HepG2 (cell line): ENCODE measurements around the gene MCC. TPM values are rescaled to one million over a fixed set of nuclear protein-coding genes. Genes with fewer than 3 reads are reported as not detected.

Experiments used
- KAT8 ChIP-seq: IDR thresholded peaks from 2 replicates; pipeline ENCODE4 v1.6.1; 2016; ENCODE audit warnings: missing genetic modification reagents, missing compliant biosample characterization
- SATB2 ChIP-seq: sonication (generic); formaldehyde crosslinking; IDR thresholded peaks from 2 replicates; pipeline ENCODE4 v1.5.0; 2020; ENCODE audit warnings: missing genetic modification reagents
- SMARCC2 ChIP-seq: fragments of 450-650 bp; IDR thresholded peaks from 2 replicates; pipeline ENCODE4 v1.6.1; 2017; ENCODE audit warnings: antibody characterized with exemption, mild to moderate bottlenecking
- SP4 ChIP-seq: sonication (generic); formaldehyde crosslinking; IDR thresholded peaks from 2 replicates; pipeline ENCODE4 v1.8.1; 2023; ENCODE audit warnings: mild to moderate bottlenecking, missing genetic modification reagents
- ZFP37 ChIP-seq: sonication (generic); formaldehyde crosslinking; IDR thresholded peaks from 2 replicates; pipeline ENCODE4 v1.4.0; 2020; ENCODE audit warnings: missing genetic modification reagents, borderline replicate concordance
- ZFY ChIP-seq: sonication (generic); formaldehyde crosslinking; IDR thresholded peaks from 2 replicates; pipeline ENCODE4 v1.4.0; 2020; ENCODE audit warnings: missing genetic modification reagents
- ZNF207 ChIP-seq: fragments of 450-650 bp; IDR thresholded peaks from 2 replicates; pipeline ENCODE4 v1.6.1; 2016; ENCODE audit warnings: antibody characterized with exemption, borderline replicate concordance
- ZNF224 ChIP-seq: sonication (generic); formaldehyde crosslinking; IDR thresholded peaks from 2 replicates; pipeline ENCODE4 v1.5.0; 2020; ENCODE audit warnings: mild to moderate bottlenecking, missing genetic modification reagents
- ZNF552 ChIP-seq: sonication (generic); formaldehyde crosslinking; IDR thresholded peaks from 2 replicates; pipeline ENCODE4 v1.9.0; 2022; ENCODE audit warnings: missing genetic modification reagents, mild to moderate bottlenecking, borderline replicate concordance
- ZNF737 ChIP-seq: sonication (generic); formaldehyde crosslinking; IDR thresholded peaks from 2 replicates; pipeline ENCODE4 v1.5.0; 2020; ENCODE audit warnings: missing genetic modification reagents, mild to moderate bottlenecking, borderline replicate concordance
- ZSCAN9 ChIP-seq: IDR thresholded peaks from 2 replicates; pipeline ENCODE4 v1.6.1; 2016; ENCODE audit warnings: borderline replicate concordance
- polyA plus RNA-seq, 8 experiments: library from polyadenylated mRNA; depleted of rRNA in 3 of 8; stranded (reverse) in 7 of 8; unstranded in 1 of 8; fragments of >200 nt; fragmentation: Illumina TruSeq in 4 of 8; extraction: Trizol in 4 of 8; gene quantifications; 2 replicates each; pipeline versions ENCODE4 v1.2.1 to v1.2.3, GENCODE V29; 2011 to 2016; ENCODE audit warnings: low read depth in 4 of 8, missing spikeins in 1 of 8, mixed read lengths in 1 of 8; ENCODE audit not compliant: insufficient read depth in 1 of 8
- total RNA-seq, 5 experiments: library from RNA; depleted of rRNA; stranded (reverse); fragments of >200 nt; fragmentation: Illumina TruSeq; extraction: Trizol; gene quantifications; 2 replicates each; pipeline ENCODE4 v1.2.3, GENCODE V29; 2016; ENCODE audit warnings: low read depth in 1 of 5
- TF ChIP-seq, protein P1 (sequence below): sonication (generic); formaldehyde crosslinking; IDR thresholded peaks from 2 replicates; pipeline ENCODE4 v1.4.0; 2020; ENCODE audit warnings: missing genetic modification reagents
- TF ChIP-seq, protein P2 (sequence below): IDR thresholded peaks from 2 replicates; pipeline ENCODE4 v1.6.1; 2016; ENCODE audit warnings: low read depth, missing genetic modification reagents, missing compliant biosample characterization
- TF ChIP-seq, protein P3 (sequence below): sonication (generic); formaldehyde crosslinking; IDR thresholded peaks from 2 replicates; pipeline ENCODE4 v1.4.0; 2020; ENCODE audit warnings: missing genetic modification reagents, borderline replicate concordance
- TF ChIP-seq, protein P4 (sequence below): sonication (generic); formaldehyde crosslinking; IDR thresholded peaks from 2 replicates; pipeline ENCODE4 v1.9.0; 2022; ENCODE audit warnings: low read depth, missing genetic modification reagents
- TF ChIP-seq, protein P5 (sequence below): sonication (generic); formaldehyde crosslinking; IDR thresholded peaks from 2 replicates; pipeline ENCODE4 v1.8.0; 2022; ENCODE audit warnings: missing genetic modification reagents, mild to moderate bottlenecking, borderline replicate concordance

The MCC gene
- total and polyA plus RNA-seq, 2 of the 13 experiments (the other 11 are each of a cell fraction or from before 2014, with no cell fraction given): 0.55 to 2.4 TPM

DNA sequence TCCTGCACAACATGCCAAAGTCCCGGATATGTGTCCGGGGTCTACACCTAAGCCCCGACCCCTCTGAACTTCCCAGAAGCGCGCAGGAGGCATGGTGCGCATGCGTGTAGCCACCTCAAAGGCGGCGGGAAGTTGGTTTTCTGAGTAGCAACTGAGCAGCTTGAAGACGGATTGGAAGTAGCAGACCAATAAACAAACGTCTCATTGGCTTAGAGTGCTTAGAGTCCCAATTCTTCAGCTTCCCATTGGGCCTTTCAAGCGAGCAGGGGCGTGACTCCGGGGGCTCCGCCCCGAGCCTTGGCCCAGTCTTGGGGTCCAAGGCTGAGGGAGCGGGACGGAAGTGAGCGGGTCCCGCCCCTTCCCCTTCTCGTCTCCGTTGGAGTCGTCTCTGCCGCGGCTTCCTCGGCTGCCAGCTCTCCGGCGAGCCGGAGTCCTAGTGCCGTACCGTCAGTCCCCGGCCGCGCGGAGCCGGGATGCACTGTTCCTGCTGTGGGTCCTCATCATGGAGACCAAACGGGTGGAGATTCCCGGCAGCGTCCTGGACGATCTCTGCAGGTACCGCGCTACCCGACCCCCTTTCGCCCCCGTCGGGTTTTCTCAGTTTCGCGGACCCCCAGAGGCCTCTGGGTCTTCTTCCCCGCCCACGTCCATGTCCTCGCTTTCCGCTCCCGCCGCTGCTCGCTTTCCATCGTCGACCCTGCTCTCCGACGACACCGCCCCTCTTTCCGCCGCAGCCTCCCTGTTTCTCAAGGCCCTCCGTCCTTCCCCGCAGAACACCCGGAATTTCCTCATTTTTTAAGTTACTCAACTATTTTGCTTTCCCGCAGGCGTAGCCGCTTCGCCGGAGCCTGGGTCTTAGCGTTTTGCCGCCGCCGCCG is 511.6 kb downstream of the MCC start, which contains the start of gene DCP2 (continued):
- TF ChIP-seq, protein P1, sequence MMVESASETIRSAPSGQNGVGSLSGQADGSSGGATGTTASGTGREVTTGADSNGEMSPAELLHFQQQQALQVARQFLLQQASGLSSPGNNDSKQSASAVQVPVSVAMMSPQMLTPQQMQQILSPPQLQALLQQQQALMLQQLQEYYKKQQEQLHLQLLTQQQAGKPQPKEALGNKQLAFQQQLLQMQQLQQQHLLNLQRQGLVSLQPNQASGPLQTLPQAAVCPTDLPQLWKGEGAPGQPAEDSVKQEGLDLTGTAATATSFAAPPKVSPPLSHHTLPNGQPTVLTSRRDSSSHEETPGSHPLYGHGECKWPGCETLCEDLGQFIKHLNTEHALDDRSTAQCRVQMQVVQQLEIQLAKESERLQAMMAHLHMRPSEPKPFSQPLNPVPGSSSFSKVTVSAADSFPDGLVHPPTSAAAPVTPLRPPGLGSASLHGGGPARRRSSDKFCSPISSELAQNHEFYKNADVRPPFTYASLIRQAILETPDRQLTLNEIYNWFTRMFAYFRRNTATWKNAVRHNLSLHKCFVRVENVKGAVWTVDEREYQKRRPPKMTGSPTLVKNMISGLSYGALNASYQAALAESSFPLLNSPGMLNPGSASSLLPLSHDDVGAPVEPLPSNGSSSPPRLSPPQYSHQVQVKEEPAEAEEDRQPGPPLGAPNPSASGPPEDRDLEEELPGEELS: peak; percentile 32
- TF ChIP-seq KAT8 (peak; percentile 86), SP4 (CRISPR knock-in tag) (peak; percentile 92), SATB2 (CRISPR knock-in tag) (no peak; the same call in 1 of the 2 replicates), ZSCAN9 (CRISPR knock-in tag) (peak; percentile 77; the same call in 1 of the 2 replicates), ZFY (CRISPR knock-in tag) (peak; percentile 77), ZNF224 (0 out of 2 replicates have a peak, but pooled peaks have one; percentile 60), SMARCC2 (no peak), ZFP37 (CRISPR knock-in tag) (peak; percentile 23; the same call in 1 of the 2 replicates), ZNF737 (CRISPR knock-in tag) (no peak), ZNF552 (CRISPR knock-in tag) (no peak), ZNF207 (no peak)
- TF ChIP-seq, protein P2, sequence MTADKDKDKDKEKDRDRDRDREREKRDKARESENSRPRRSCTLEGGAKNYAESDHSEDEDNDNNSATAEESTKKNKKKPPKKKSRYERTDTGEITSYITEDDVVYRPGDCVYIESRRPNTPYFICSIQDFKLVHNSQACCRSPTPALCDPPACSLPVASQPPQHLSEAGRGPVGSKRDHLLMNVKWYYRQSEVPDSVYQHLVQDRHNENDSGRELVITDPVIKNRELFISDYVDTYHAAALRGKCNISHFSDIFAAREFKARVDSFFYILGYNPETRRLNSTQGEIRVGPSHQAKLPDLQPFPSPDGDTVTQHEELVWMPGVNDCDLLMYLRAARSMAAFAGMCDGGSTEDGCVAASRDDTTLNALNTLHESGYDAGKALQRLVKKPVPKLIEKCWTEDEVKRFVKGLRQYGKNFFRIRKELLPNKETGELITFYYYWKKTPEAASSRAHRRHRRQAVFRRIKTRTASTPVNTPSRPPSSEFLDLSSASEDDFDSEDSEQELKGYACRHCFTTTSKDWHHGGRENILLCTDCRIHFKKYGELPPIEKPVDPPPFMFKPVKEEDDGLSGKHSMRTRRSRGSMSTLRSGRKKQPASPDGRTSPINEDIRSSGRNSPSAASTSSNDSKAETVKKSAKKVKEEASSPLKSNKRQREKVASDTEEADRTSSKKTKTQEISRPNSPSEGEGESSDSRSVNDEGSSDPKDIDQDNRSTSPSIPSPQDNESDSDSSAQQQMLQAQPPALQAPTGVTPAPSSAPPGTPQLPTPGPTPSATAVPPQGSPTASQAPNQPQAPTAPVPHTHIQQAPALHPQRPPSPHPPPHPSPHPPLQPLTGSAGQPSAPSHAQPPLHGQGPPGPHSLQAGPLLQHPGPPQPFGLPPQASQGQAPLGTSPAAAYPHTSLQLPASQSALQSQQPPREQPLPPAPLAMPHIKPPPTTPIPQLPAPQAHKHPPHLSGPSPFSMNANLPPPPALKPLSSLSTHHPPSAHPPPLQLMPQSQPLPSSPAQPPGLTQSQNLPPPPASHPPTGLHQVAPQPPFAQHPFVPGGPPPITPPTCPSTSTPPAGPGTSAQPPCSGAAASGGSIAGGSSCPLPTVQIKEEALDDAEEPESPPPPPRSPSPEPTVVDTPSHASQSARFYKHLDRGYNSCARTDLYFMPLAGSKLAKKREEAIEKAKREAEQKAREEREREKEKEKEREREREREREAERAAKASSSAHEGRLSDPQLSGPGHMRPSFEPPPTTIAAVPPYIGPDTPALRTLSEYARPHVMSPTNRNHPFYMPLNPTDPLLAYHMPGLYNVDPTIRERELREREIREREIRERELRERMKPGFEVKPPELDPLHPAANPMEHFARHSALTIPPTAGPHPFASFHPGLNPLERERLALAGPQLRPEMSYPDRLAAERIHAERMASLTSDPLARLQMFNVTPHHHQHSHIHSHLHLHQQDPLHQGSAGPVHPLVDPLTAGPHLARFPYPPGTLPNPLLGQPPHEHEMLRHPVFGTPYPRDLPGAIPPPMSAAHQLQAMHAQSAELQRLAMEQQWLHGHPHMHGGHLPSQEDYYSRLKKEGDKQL (CRISPR knock-in tag): no peak
- TF ChIP-seq, protein P3, sequence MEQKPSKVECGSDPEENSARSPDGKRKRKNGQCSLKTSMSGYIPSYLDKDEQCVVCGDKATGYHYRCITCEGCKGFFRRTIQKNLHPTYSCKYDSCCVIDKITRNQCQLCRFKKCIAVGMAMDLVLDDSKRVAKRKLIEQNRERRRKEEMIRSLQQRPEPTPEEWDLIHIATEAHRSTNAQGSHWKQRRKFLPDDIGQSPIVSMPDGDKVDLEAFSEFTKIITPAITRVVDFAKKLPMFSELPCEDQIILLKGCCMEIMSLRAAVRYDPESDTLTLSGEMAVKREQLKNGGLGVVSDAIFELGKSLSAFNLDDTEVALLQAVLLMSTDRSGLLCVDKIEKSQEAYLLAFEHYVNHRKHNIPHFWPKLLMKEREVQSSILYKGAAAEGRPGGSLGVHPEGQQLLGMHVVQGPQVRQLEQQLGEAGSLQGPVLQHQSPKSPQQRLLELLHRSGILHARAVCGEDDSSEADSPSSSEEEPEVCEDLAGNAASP (CRISPR knock-in tag): no peak; the same call in 1 of the 2 replicates
- TF ChIP-seq, protein P4, sequence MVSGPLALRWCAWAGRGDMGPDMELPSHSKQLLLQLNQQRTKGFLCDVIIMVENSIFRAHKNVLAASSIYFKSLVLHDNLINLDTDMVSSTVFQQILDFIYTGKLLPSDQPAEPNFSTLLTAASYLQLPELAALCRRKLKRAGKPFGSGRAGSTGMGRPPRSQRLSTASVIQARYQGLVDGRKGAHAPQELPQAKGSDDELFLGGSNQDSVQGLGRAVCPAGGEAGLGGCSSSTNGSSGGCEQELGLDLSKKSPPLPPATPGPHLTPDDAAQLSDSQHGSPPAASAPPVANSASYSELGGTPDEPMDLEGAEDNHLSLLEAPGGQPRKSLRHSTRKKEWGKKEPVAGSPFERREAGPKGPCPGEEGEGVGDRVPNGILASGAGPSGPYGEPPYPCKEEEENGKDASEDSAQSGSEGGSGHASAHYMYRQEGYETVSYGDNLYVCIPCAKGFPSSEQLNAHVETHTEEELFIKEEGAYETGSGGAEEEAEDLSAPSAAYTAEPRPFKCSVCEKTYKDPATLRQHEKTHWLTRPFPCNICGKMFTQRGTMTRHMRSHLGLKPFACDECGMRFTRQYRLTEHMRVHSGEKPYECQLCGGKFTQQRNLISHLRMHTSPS (CRISPR knock-in tag): 0 out of 2 replicates have a peak, but pooled peaks have one; percentile 16
- TF ChIP-seq, protein P5, sequence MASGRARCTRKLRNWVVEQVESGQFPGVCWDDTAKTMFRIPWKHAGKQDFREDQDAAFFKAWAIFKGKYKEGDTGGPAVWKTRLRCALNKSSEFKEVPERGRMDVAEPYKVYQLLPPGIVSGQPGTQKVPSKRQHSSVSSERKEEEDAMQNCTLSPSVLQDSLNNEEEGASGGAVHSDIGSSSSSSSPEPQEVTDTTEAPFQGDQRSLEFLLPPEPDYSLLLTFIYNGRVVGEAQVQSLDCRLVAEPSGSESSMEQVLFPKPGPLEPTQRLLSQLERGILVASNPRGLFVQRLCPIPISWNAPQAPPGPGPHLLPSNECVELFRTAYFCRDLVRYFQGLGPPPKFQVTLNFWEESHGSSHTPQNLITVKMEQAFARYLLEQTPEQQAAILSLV (CRISPR knock-in tag): peak; percentile 81; the same call in 1 of the 2 replicates
